Smooth muscle cell (in vitro differentiated cells): Measurements from ENCODE around the gene FASTKD3. TPM values are rescaled to one million over a fixed set of nuclear protein-coding genes. Genes with fewer than 3 reads are reported as not detected.

Source experiments
- DNase-seq: peaks from one replicate; lab custom pipeline; 2025; ENCODE audit not compliant: unreplicated experiment; lab: John Stamatoyannopoulos, UW
- H2AFZ ChIP-seq: fragments of 200-600 bp; sonication (generic); 2 replicates; pipeline ENCODE4 v1.6.0; 2016; ENCODE audit warnings: antibody characterized with exemption, low read depth, mild to moderate bottlenecking
- H3F3A ChIP-seq: fragments of 200-600 bp; sonication (generic); 2 replicates; pipeline ENCODE4 v1.6.0; 2017; ENCODE audit warnings: antibody characterized with exemption, low read depth
- H3K27ac ChIP-seq: fragments of 200-600 bp; sonication (generic); 2 replicates; pipeline ENCODE4 v1.5.1; 2016; ENCODE audit warnings: low read depth, mild to moderate bottlenecking
- H3K27me3 ChIP-seq: fragments of 200-600 bp; sonication (generic); 2 replicates; pipeline ENCODE4 v1.6.1; 2016; ENCODE audit warnings: low read depth, mild to moderate bottlenecking
- H3K36me3 ChIP-seq: fragments of 200-600 bp; sonication (generic); 2 replicates; pipeline ENCODE4 v1.5.1; 2016; ENCODE audit warnings: low read depth
- H3K4me1 ChIP-seq: fragments of 200-600 bp; sonication (generic); 2 replicates; pipeline ENCODE4 v1.5.1; 2016; ENCODE audit warnings: low read depth
- H3K4me2 ChIP-seq: fragments of 200-600 bp; sonication (generic); 2 replicates; pipeline ENCODE4 v1.6.0; 2016; ENCODE audit warnings: mild to moderate bottlenecking
- H3K4me3 ChIP-seq: fragments of 200-600 bp; sonication (generic); 2 replicates; pipeline ENCODE4 v1.5.1; 2016; ENCODE audit warnings: mild to moderate bottlenecking
- H3K79me2 ChIP-seq: fragments of 200-600 bp; sonication (generic); 2 replicates; pipeline ENCODE4 v1.6.0; 2016; ENCODE audit warnings: low read depth, mild to moderate bottlenecking
- H3K9ac ChIP-seq: fragments of 200-600 bp; sonication (generic); 2 replicates; pipeline ENCODE4 v1.6.0; 2016; ENCODE audit warnings: low read depth
- H3K9me3 ChIP-seq: fragments of 200-600 bp; sonication (generic); replicated peaks from 2 replicates; pipeline ENCODE4 v1.5.1; 2016; ENCODE audit warnings: low read depth
- H4K20me1 ChIP-seq: fragments of 200-600 bp; sonication (generic); 2 replicates; pipeline ENCODE4 v1.6.0; 2016; ENCODE audit warnings: low read depth
- WGBS: methylation state at CpG from one replicate; pipeline ENCODE4 v1.1.7; 2016; ENCODE audit warnings: low lambda C conversion rate; 5-methylcytosine and 5-hydroxymethylcytosine counted together
- polyA plus RNA-seq: library from polyadenylated mRNA; unstranded; fragments of >200 nt; fragmentation: Nextera tagmentation; extraction: Ambion mirVana; gene quantifications from 2 replicates; pipeline ENCODE4 v1.2.1, GENCODE V29; 2016
- total RNA-seq: library from RNA; depleted of rRNA; stranded (reverse); fragments of >200 nt; gene quantifications from 2 replicates; pipeline ENCODE4 v1.2.3, GENCODE V29; 2014
- TF ChIP-seq, protein P1 (sequence below): fragments of 200-600 bp; sonication (generic); IDR thresholded peaks from 2 replicates; pipeline ENCODE4 v1.5.1; 2017; ENCODE audit warnings: borderline replicate concordance, mild to moderate bottlenecking, antibody characterized with exemption; ENCODE audit not compliant: insufficient read depth, poor library complexity, severe bottlenecking

The FASTKD3 gene
- total and polyA plus RNA-seq, 2 experiments from 2014 or later = 12.6 to 16.5 TPM

GRCh38 chr5:7813576-7813975, 55.3 kb downstream of the FASTKD3 start:
- Histone ChIP-seq H2AFZ (no peak overlapping the region), H4K20me1 (no peaks in the 10 kb centered on the region), H3F3A (no peaks in the 10 kb centered on the region), H3K4me3 (no peak overlapping the region), H3K4me2 (no peak overlapping the region), H3K36me3 (no peaks in the 10 kb centered on the region), H3K9ac (no peak overlapping the region), H3K9me3 (no peaks in the 10 kb centered on the region), H3K79me2 (no peaks in the 10 kb centered on the region), H3K27me3 (no peaks in the 10 kb centered on the region), H3K4me1 (peaks cover 4% of the 10 kb centered on the region), H3K27ac (no peak overlapping the region)
- WGBS = 94% methylated on average over 3 of the region's 3 CpGs
- TF ChIP-seq, protein P1, sequence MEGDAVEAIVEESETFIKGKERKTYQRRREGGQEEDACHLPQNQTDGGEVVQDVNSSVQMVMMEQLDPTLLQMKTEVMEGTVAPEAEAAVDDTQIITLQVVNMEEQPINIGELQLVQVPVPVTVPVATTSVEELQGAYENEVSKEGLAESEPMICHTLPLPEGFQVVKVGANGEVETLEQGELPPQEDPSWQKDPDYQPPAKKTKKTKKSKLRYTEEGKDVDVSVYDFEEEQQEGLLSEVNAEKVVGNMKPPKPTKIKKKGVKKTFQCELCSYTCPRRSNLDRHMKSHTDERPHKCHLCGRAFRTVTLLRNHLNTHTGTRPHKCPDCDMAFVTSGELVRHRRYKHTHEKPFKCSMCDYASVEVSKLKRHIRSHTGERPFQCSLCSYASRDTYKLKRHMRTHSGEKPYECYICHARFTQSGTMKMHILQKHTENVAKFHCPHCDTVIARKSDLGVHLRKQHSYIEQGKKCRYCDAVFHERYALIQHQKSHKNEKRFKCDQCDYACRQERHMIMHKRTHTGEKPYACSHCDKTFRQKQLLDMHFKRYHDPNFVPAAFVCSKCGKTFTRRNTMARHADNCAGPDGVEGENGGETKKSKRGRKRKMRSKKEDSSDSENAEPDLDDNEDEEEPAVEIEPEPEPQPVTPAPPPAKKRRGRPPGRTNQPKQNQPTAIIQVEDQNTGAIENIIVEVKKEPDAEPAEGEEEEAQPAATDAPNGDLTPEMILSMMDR = no peak
- DNase-seq = no peak

GRCh38 chr5:7813007-7813406, 55.8 kb downstream of the FASTKD3 start:
- no peaks in the 10 kb centered on the region for H3K79me2 ChIP-seq
- WGBS = 95% methylated on average over 2 of the region's 2 CpGs
- no peak for DNase-seq
- H3K4me2 ChIP-seq = no peak overlapping the region
- H2AFZ ChIP-seq = no peak overlapping the region
- no peaks in the 10 kb centered on the region for H3K9me3 ChIP-seq
- no peaks in the 10 kb centered on the region for H4K20me1 ChIP-seq
- no peak overlapping the region for H3K4me3 ChIP-seq
- H3F3A ChIP-seq = no peaks in the 10 kb centered on the region
- no peaks in the 10 kb centered on the region for H3K36me3 ChIP-seq
- H3K4me1 ChIP-seq = peaks cover 4% of the 10 kb centered on the region
- TF ChIP-seq, protein P1 = no peak
- no peak overlapping the region for H3K9ac ChIP-seq
- no peak overlapping the region for H3K27ac ChIP-seq
- H3K27me3 ChIP-seq = no peaks in the 10 kb centered on the region

GRCh38 chr5:7811715-7812114, 57.1 kb downstream of the FASTKD3 start:
- Histone ChIP-seq H3K4me3 (no peak overlapping the region), H2AFZ (no peak overlapping the region), H3K27me3 (no peaks in the 10 kb centered on the region), H3K4me1 (peaks cover 4% of the 10 kb centered on the region), H3K27ac (no peak overlapping the region), H4K20me1 (no peaks in the 10 kb centered on the region), H3F3A (no peaks in the 10 kb centered on the region), H3K9ac (no peak overlapping the region), H3K4me2 (no peak overlapping the region), H3K79me2 (no peaks in the 10 kb centered on the region), H3K36me3 (no peaks in the 10 kb centered on the region), H3K9me3 (no peaks in the 10 kb centered on the region)
- no peak for DNase-seq
- TF ChIP-seq, protein P1 = no peak
- 86% methylated on average over 5 of the region's 5 CpGs for WGBS

Other genes with a start within 250 kb of the FASTKD3 start
- gene CFAP90, start 17.9 kb downstream of the FASTKD3 start, total RNA-seq = 0.22 TPM in 1 of 2 replicates, not detected in the other
- 0.82 and 1.1 TPM in 2 replicates for gene CFAP90, start 17.9 kb downstream of the FASTKD3 start, polyA plus RNA-seq
- gene MTRR, start 117 bp upstream of the FASTKD3 start, total RNA-seq = 23.7 and 24.5 TPM in 2 replicates
- gene MTRR, start 117 bp upstream of the FASTKD3 start, polyA plus RNA-seq = 16.2 and 18.3 TPM in 2 replicates